GM18868 (cell line): ENCODE measurements around the gene SLC13A5.
"Not testable (repeated sequence)": the region's sequence is repeated elsewhere in the genome, so short reads cannot be mapped to it uniquely, and the experiment has no call there.

Experiments
- ATAC-seq: cut with Tn5 transposase; IDR thresholded peaks from one replicate; pipeline ENCODE4 v1.9.1; 2021; ENCODE audit warnings: mild to moderate bottlenecking, moderate library complexity; ENCODE audit not compliant: unreplicated experiment

Gene SLC13A5

GRCh38 chr17:6666557-6666956 is 46.6 kb downstream of the SLC13A5 start:
- no peak for ATAC-seq

- no peak for ATAC-seq
These were observed 47.1 kb downstream of the SLC13A5 start for GRCh38 chr17:6666077-6666521.

- not testable (repeated sequence) for ATAC-seq
These were observed 50.0 kb downstream of the SLC13A5 start for GRCh38 chr17:6663200-6663599.

GRCh38 chr17:6661464-6661848 is 51.7 kb downstream of the SLC13A5 start:
- no peak for ATAC-seq

- ATAC-seq, result peak; percentile 70
These were observed 52.2 kb downstream of the SLC13A5 start for GRCh38 chr17:6660805-6661463.

- no peak for ATAC-seq
These were observed 53.1 kb downstream of the SLC13A5 start for GRCh38 chr17:6660101-6660500.

GRCh38 chr17:6658411-6658810 is 54.8 kb downstream of the SLC13A5 start:
- ATAC-seq, result not testable (repeated sequence)

GRCh38 chr17:6657633-6658287 is 55.4 kb downstream of the SLC13A5 start:
- no peak for ATAC-seq

GRCh38 chr17:6656797-6657632 is 56.2 kb downstream of the SLC13A5 start:
- not testable (repeated sequence) for ATAC-seq

- ATAC-seq, result not testable (repeated sequence)
These were observed 57.3 kb downstream of the SLC13A5 start for GRCh38 chr17:6655732-6656361.

- no peak for ATAC-seq
These were observed 58.1 kb downstream of the SLC13A5 start for GRCh38 chr17:6654841-6655731.

GRCh38 chr17:6651919-6652452 is 61.2 kb downstream of the SLC13A5 start:
- ATAC-seq, result peak; percentile 11

- peak; percentile 92 for ATAC-seq
These were observed 61.7 kb downstream of the SLC13A5 start, which contains the start of the genes C17orf100 and MED31 for GRCh38 chr17:6651354-6651918. C17orf100 (plus strand) TSS chr17:6651762; CDS start chr17:6651914, 152 bp downstream. MED31 (minus strand) TSS chr17:6651605; CDS start chr17:6651528, 77 bp downstream.

- no peak for ATAC-seq
These were observed 65.0 kb downstream of the SLC13A5 start for GRCh38 chr17:6648181-6648580.

- ATAC-seq, result no peak
These were observed 69.6 kb downstream of the SLC13A5 start for GRCh38 chr17:6643451-6644125.

GRCh38 chr17:6642592-6642991 is 70.6 kb downstream of the SLC13A5 start:
- no peak for ATAC-seq

- no peak for ATAC-seq
These were observed 71.8 kb downstream of the SLC13A5 start for GRCh38 chr17:6641247-6641863.

- ATAC-seq, result peak; percentile 85
These were observed 72.5 kb downstream of the SLC13A5 start, which contains the start of the genes KIAA0753 and TXNDC17 for GRCh38 chr17:6640536-6641246. KIAA0753 (minus strand) TSS chr17:6640711; CDS start chr17:6635103, 5,608 bp downstream. TXNDC17 (plus strand) TSS chr17:6641060; CDS start chr17:6641083, 23 bp downstream.
